CD4-positive, alpha-beta T cell treated with Interleukin-15 for 1 hour (primary cell): ENCODE measurements around the gene TCF4.

Experiments used
- DNase-seq: peaks from one replicate; pipeline ENCODE4 v3.0.0-alpha.2; 2020

TCF4 gene

GRCh38 chr18:55374741-55375140, 213.3 kb downstream of the TCF4 start:
- no peak for DNase-seq

- DNase-seq: no peak
These were observed 215.8 kb downstream of the TCF4 start for GRCh38 chr18:55372209-55372608.

GRCh38 chr18:55370936-55371335, 217.1 kb downstream of the TCF4 start:
- no peak for DNase-seq

GRCh38 chr18:55369346-55369745, 218.6 kb downstream of the TCF4 start:
- DNase-seq: no peak

- DNase-seq: no peak
These were observed 222.7 kb downstream of the TCF4 start for GRCh38 chr18:55365342-55365741.

GRCh38 chr18:55362303-55362702, 225.7 kb downstream of the TCF4 start:
- no peak for DNase-seq

GRCh38 chr18:55361492-55362250, 226.3 kb downstream of the TCF4 start:
- no peak for DNase-seq

GRCh38 chr18:55360061-55360460, 227.9 kb downstream of the TCF4 start:
- DNase-seq: no peak

- no peak for DNase-seq
These were observed 231.2 kb downstream of the TCF4 start for GRCh38 chr18:55356815-55357214.

GRCh38 chr18:55355223-55355622, 232.8 kb downstream of the TCF4 start:
- DNase-seq: no peak

- DNase-seq: no peak
These were observed 233.2 kb downstream of the TCF4 start for GRCh38 chr18:55354795-55355194.

- no peak for DNase-seq
These were observed 234.2 kb downstream of the TCF4 start for GRCh38 chr18:55353806-55354205.

GRCh38 chr18:55353391-55353790, 234.6 kb downstream of the TCF4 start:
- DNase-seq: no peak

- DNase-seq: no peak
These were observed 235.8 kb downstream of the TCF4 start for GRCh38 chr18:55351980-55352714.

- no peak for DNase-seq
These were observed 236.7 kb downstream of the TCF4 start for GRCh38 chr18:55351241-55351691.

GRCh38 chr18:55349685-55350084, 238.3 kb downstream of the TCF4 start:
- DNase-seq: no peak

- no peak for DNase-seq
These were observed 240.8 kb downstream of the TCF4 start for GRCh38 chr18:55346961-55347740.

- no peak for DNase-seq
These were observed 241.6 kb downstream of the TCF4 start for GRCh38 chr18:55346387-55346786.

GRCh38 chr18:55345103-55345950, 242.7 kb downstream of the TCF4 start:
- DNase-seq: no peak

- no peak for DNase-seq
These were observed 244.5 kb downstream of the TCF4 start for GRCh38 chr18:55343396-55344073.

- no peak for DNase-seq
These were observed 247.0 kb downstream of the TCF4 start for GRCh38 chr18:55340998-55341397.

- no peak for DNase-seq
These were observed 248.0 kb downstream of the TCF4 start for GRCh38 chr18:55339990-55340389.
